Pancreas (tissue), 10 donors: ENCODE results near the gene SNRNP200. TPM values are rescaled to one million over a fixed set of nuclear protein-coding genes. Genes with fewer than 3 reads are reported as not detected.

Experiments
- ATAC-seq, 4 donors: fragments of 200-7000 bp; cut with Tn5 transposase; one replicate each; pipeline versions ENCODE4 v1.8.0 to v1.9.1; 2020; ENCODE audit warnings: mild to moderate bottlenecking in 4 of 4, moderate library complexity in 4 of 4
- DNase-seq, 6 donors: peaks; one replicate each; pipeline ENCODE4 v3.0.0-alpha.2; 2020
- FAIRE-seq: peaks from 2 replicates; lab custom pipeline; 2012; peaks lifted over from hg19 to GRCh38; lab: Jason Lieb, UNC
- H3K27ac ChIP-seq, 4 donors: fragments of 200-600 bp; sonication (generic); 1 replicate in 3 of 4; 2 replicates in 1 of 4; pipeline versions ENCODE4 v1.5.0 to v1.8.0; 2020
- H3K27me3 ChIP-seq, 4 donors: fragments of 200-600 bp; one replicate each; pipeline ENCODE4 v1.8.0; 2021
- H3K36me3 ChIP-seq, 3 donors: fragments of 200-600 bp; sonication (generic) in 1 of 3; one replicate each; pipeline versions ENCODE4 v1.5.0 to v1.8.0; 2020 to 2021
- H3K4me1 ChIP-seq, 3 donors: fragments of 200-600 bp; one replicate each; pipeline ENCODE4 v1.8.0; 2021
- H3K4me3 ChIP-seq, 4 donors: fragments of 200-600 bp; sonication (generic) in 2 of 4; one replicate each; pipeline versions ENCODE4 v1.5.0 to v1.8.0; 2020 to 2021
- H3K9me3 ChIP-seq, 4 donors: fragments of 200-600 bp; one replicate each; pipeline ENCODE4 v1.8.0; 2021
- CTCF ChIP-seq, 4 donors: fragments of 200-600 bp; sonication (generic) in 3 of 4; IDR thresholded peaks; one replicate each; pipeline versions ENCODE4 v1.5.0 to v1.8.0; 2021; ENCODE audit warnings: antibody characterized with exemption in 4 of 4
- WGBS, 2 donors: extraction: QIAGEN DNeasy Blood & Tissue Kit; methylation state at CpG; one replicate each; pipeline ENCODE4 v1.1.7; 2013; 5-methylcytosine and 5-hydroxymethylcytosine counted together
- intact Hi-C, 3 donors: fragments of 100-400 bp; cut with DNase I; formaldehyde crosslinking; loops; one replicate each; pipeline versions ENCODE4 v1.11.1 to v1.14.2; 2022
- polyA plus RNA-seq, 2 donors: library from polyadenylated mRNA; stranded (reverse); fragments of 200-250 nt; gene quantifications; one replicate each; pipeline ENCODE4 v1.2.3, GENCODE V29; 2013
- total RNA-seq, 6 donors: library from RNA; stranded (reverse); fragmentation: NEBNext Ultra II Directional in 4 of 6; extraction: Animal tissue kit (Norgen Biotek cat#: 25700) in 4 of 6; gene quantifications; one replicate each; pipeline versions ENCODE4 v1.2.1 to v1.2.4, GENCODE V29; 2021 to 2023
- donor health status: healthy with polysubstance abuse.
- donor health status: DM: no; HTN: no; CAD: no; lungs with moderate emphysema.
- donor health status: DM: no; HTN: no; CAD: no.
- donor health status: control.
- donor health status: control.
- donor health status: Bipolar disorder and iron deficiency.
- donor health status: DM: yes; HTN: yes; CAD: no.
- donor health status: DM: no; HTN: no; CAD: no.
- donor health status: DM: no; HTN: no; CAD: no.
- donor health status: DM: yes; HTN: yes; CAD: no.

Gene SNRNP200
- total and polyA plus RNA-seq, 8 donors: 42.1 to 87.7 (median 50.3) TPM

GRCh38 chr2:96273763-96274162 is 31.6 kb downstream of the SNRNP200 start:
- WGBS, 2 donors: 49 to 57% methylated on average over 3 of the region's 3 CpGs
- ATAC-seq (peak in 1 of 4 donors; percentile 24), FAIRE-seq (no peak)

GRCh38 chr2:96271995-96272394 is 33.4 kb downstream of the SNRNP200 start:
- no peak overlapping the region for H3K27ac ChIP-seq
- DNase-seq (no peak), FAIRE-seq (no peak), ATAC-seq (no peak)
- no peak for TF ChIP-seq CTCF (IDR thresholded peaks at IDR 0.05)
- H3K36me3 ChIP-seq: peaks cover 9 to 56% (median 23%) of the 10 kb centered on the region in 3 donors
- H3K9me3 ChIP-seq: no peaks in the 10 kb centered on the region
- H3K4me1 ChIP-seq: peaks cover 0 to 7% (median 0%) of the 10 kb centered on the region in 3 donors
- 87 to 89% methylated on average over 3 of the region's 3 CpGs for WGBS, 2 donors
- no peaks in the 10 kb centered on the region for H3K27me3 ChIP-seq
- intact Hi-C loops: no loop called here
- no peak overlapping the region for H3K4me3 ChIP-seq

More at GRCh38 chr2:96273763-96274162, 31.6 kb downstream of the SNRNP200 start:
- Histone ChIP-seq H3K9me3 (no peaks in the 10 kb centered on the region), H3K27me3 (no peaks in the 10 kb centered on the region), H3K36me3 (peaks cover 8 to 66% (median 32%) of the 10 kb centered on the region in 3 donors), H3K27ac (no peak overlapping the region), H3K4me1 (no peaks in the 10 kb centered on the region), H3K4me3 (no peak overlapping the region)
- TF ChIP-seq CTCF (IDR thresholded peaks at IDR 0.05): no peak
- DNase-seq: no peak
- intact Hi-C loops: no loop called here

DNA sequence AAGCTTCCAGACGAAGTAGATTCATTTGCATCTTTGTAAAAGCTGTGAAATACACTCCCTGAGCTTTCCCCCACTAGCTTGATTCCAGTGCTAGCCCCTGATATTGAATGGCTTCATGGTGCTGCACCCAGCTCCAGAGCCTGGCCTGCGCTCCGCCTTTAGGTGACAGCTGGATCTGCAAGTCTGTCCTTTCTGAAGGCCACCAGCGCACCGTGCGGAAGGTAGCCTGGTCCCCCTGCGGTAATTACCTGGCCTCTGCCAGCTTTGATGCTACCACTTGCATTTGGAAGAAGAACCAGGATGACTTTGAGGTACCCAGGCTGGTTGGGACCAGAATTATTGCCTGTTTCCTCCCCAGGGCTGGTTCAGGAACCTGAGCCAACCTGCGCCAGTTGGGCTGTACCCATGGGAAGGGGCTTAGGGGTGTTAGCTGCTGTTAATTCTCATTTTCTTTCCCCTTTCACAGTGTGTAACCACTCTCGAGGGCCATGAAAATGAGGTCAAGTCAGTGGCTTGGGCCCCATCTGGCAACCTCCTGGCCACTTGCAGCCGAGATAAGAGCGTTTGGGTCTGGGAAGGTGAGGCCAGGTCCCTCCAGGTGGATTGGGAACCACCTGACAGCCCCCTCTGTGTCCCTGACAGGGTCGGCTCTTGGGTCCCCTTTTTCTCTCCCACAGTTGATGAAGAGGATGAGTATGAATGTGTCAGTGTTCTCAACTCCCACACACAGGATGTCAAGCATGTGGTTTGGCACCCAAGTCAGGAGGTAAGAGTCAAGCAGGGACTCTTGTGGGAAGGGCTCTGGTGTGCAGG is 38.0 kb downstream of the SNRNP200 start:
- Histone ChIP-seq H3K4me1 (peaks cover 9 to 27% (median 12%) of the 10 kb centered on the region in 3 donors), H3K36me3 (peaks cover 9 to 23% (median 13%) of the 10 kb centered on the region in 3 donors), H3K9me3 (no peaks in the 10 kb centered on the region), H3K27ac (no peak overlapping the region), H3K27me3 (no peaks in the 10 kb centered on the region), H3K4me3 (peak overlapping the region in 2 of 4 donors; percentile 87 to 99)
- ATAC-seq (no peak), DNase-seq (peak in 3 of 6 donors; percentile 38 to 71 (median 41)), FAIRE-seq (no peak)
- WGBS, 2 donors: 51 to 61% methylated on average over 12 of the region's 12 CpGs
- no peak for TF ChIP-seq CTCF (IDR thresholded peaks at IDR 0.05)
- intact Hi-C loops: loop anchor here in 2 of 3 donors (10.0 kb wide), 1 partner anchor 63 kb away; the partner anchor contains the start of gene STARD7 (in 2 of the 2)

- TF ChIP-seq CTCF (IDR thresholded peaks at IDR 0.05): peak in 1 of 4 donors; percentile 8
- peaks cover 18 to 37% (median 25%) of the 10 kb centered on the region in 3 donors for H3K4me1 ChIP-seq
- FAIRE-seq: no peak
- no peaks in the 10 kb centered on the region for H3K27me3 ChIP-seq
- intact Hi-C loops: loop anchor here in 2 of 3 donors (10.0 kb wide), 1 partner anchor 61 kb away; the partner anchor contains the start of gene STARD7 (in 2 of the 2)
- H3K27ac ChIP-seq: peak within 1 kb of the TSS; percentile 61 to 84 (median 74)
- peak within 1 kb of the TSS; percentile 87 to 99 (median 97) for H3K4me3 ChIP-seq
- H3K9me3 ChIP-seq: no peaks in the 10 kb centered on the region
- peak; percentile 98 to 99 (median 98) for DNase-seq
- WGBS, 2 donors: 0% methylated on average over 79 to 81 of the region's 81 CpGs
- ATAC-seq: peak; percentile 94 to 97 (median 95)
- H3K36me3 ChIP-seq: peaks cover 9 to 23% (median 9%) of the 10 kb centered on the region in 3 donors
Measured at GRCh38 chr2:96265840-96266679, 39.3 kb downstream of the SNRNP200 start, which contains the start of the genes CIAO1 and TMEM127. Gene CIAO1 (plus strand): TSS chr2:96266225. CDS start chr2:96266351, 126 bp downstream. Gene TMEM127 (minus strand): TSS chr2:96265997. CDS start chr2:96265381, 616 bp downstream.
